GM10266 (cell line): ENCODE measurements around the gene CD6.

Source experiments
- DNase-seq: peaks from one replicate; pipeline ENCODE4 v3.0.0; 2012; ENCODE audit errors: extremely low spot score
- CTCF ChIP-seq: IDR thresholded peaks from 2 replicates; pipeline ENCODE4 v1.5.1; 2012; ENCODE audit warnings: mild to moderate bottlenecking, low read depth; ENCODE audit not compliant: control insufficient read depth, insufficient read depth; ENCODE audit errors: missing control alignments

CD6 gene

GRCh38 chr11:61023966-61024295 lies 52.5 kb downstream of the CD6 start:
- TF ChIP-seq CTCF: no peak
- no peak for DNase-seq

- no peak for TF ChIP-seq CTCF
- no peak for DNase-seq
Observed at GRCh38 chr11:61024938-61025820, 53.7 kb downstream of the CD6 start.

- no peak for TF ChIP-seq CTCF
- no peak for DNase-seq
Observed at GRCh38 chr11:61025821-61026120, 54.3 kb downstream of the CD6 start.

- no peak for TF ChIP-seq CTCF
- DNase-seq: no peak
Observed at GRCh38 chr11:61026121-61027031, 54.9 kb downstream of the CD6 start.

- no peak for TF ChIP-seq CTCF
- DNase-seq: no peak
Observed at GRCh38 chr11:61027141-61027840, 55.8 kb downstream of the CD6 start.

GRCh38 chr11:61028135-61028729 lies 56.8 kb downstream of the CD6 start:
- no peak for DNase-seq
- TF ChIP-seq CTCF: no peak
